ENCODE results near the gene NLK. TPM values are rescaled to one million over a fixed set of nuclear protein-coding genes. Genes with fewer than 3 reads are reported as not detected.
"Not testable (repeated sequence)": the region's sequence is repeated elsewhere in the genome, so short reads cannot be mapped to it uniquely, and the experiment has no call there.

The NLK gene
- total RNA-seq, 1 experiment from 2014 or later = 28.0 TPM

- ATAC-seq (no peak), DNase-seq (ENCODE audit: low read depth, low spot score) (no peak)
- no TSS peak for BruUV-seq (replicated peaks)
- Histone ChIP-seq H3K4me3 (ENCODE audit: low read depth in 2 of 2, low read length in 2 of 2) (no peak overlapping the region), H3K9me3 (ENCODE audit: control insufficient read depth, insufficient read depth, low read depth, low read length) (no peaks in the 10 kb centered on the region), H3K27ac (ENCODE audit: low read length) (no peak overlapping the region), H3K4me1 (ENCODE audit: control insufficient read depth, insufficient read depth, low read length) (no peaks in the 10 kb centered on the region), H3K27me3 (ENCODE audit: control insufficient read depth, insufficient read depth, low read length) (no peaks in the 10 kb centered on the region), H3K36me3 (ENCODE audit: control insufficient read depth, insufficient read depth, low read length) (no peaks in the 10 kb centered on the region)
- TF ChIP-seq REST (IDR thresholded peaks at IDR 0.05; ENCODE audit: insufficient read depth in 1 of 2, low read depth in 2 of 2, low read length in 1 of 2) (no peak), POLR2AphosphoS5 (IDR thresholded peaks at IDR 0.05; ENCODE audit: low read depth, low read length) (no peak), TCF7L2 (IDR thresholded peaks at IDR 0.05; ENCODE audit: low read depth, low read length) (no peak), SIN3A (IDR thresholded peaks at IDR 0.05; ENCODE audit: borderline replicate concordance, insufficient read depth, low read depth, low read length) (no peak)
- TF ChIP-seq, protein P1, sequence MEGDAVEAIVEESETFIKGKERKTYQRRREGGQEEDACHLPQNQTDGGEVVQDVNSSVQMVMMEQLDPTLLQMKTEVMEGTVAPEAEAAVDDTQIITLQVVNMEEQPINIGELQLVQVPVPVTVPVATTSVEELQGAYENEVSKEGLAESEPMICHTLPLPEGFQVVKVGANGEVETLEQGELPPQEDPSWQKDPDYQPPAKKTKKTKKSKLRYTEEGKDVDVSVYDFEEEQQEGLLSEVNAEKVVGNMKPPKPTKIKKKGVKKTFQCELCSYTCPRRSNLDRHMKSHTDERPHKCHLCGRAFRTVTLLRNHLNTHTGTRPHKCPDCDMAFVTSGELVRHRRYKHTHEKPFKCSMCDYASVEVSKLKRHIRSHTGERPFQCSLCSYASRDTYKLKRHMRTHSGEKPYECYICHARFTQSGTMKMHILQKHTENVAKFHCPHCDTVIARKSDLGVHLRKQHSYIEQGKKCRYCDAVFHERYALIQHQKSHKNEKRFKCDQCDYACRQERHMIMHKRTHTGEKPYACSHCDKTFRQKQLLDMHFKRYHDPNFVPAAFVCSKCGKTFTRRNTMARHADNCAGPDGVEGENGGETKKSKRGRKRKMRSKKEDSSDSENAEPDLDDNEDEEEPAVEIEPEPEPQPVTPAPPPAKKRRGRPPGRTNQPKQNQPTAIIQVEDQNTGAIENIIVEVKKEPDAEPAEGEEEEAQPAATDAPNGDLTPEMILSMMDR (IDR thresholded peaks at IDR 0.05) = no peak
- CTCF ChIA-PET = no interaction called here
- intact Hi-C loops (cut with micrococcal nuclease; ENCODE audit: unreplicated experiment) = no loop called here
- in situ Hi-C loops (cut with HindIII; ENCODE audit: low pct_unique_long_range_greater_than_20kb, low sequenced_read_pairs) = no loop called here
- POLR2A ChIA-PET = no interaction called here
Observed at GRCh38 chr17:28242791-28243190, 200.3 kb downstream of the NLK start.

- H3K27ac ChIP-seq (ENCODE audit: low read length); BruUV-seq (replicated peaks); DNase-seq (ENCODE audit: low read depth, low spot score); H3K36me3 ChIP-seq (ENCODE audit: control insufficient read depth, insufficient read depth, low read length); intact Hi-C loops (cut with micrococcal nuclease; ENCODE audit: unreplicated experiment); POLR2A ChIA-PET; H3K27me3 ChIP-seq (ENCODE audit: control insufficient read depth, insufficient read depth, low read length); CTCF ChIA-PET; H3K4me1 ChIP-seq (ENCODE audit: control insufficient read depth, insufficient read depth, low read length); ATAC-seq; H3K9me3 ChIP-seq (ENCODE audit: control insufficient read depth, insufficient read depth, low read depth, low read length); in situ Hi-C loops (cut with HindIII; ENCODE audit: low pct_unique_long_range_greater_than_20kb, low sequenced_read_pairs); H3K4me3 ChIP-seq (ENCODE audit: low read depth in 2 of 2, low read length in 2 of 2): not testable (repeated sequence)
Observed at GRCh38 chr17:28243268-28243667, 200.8 kb downstream of the NLK start.

DNA sequence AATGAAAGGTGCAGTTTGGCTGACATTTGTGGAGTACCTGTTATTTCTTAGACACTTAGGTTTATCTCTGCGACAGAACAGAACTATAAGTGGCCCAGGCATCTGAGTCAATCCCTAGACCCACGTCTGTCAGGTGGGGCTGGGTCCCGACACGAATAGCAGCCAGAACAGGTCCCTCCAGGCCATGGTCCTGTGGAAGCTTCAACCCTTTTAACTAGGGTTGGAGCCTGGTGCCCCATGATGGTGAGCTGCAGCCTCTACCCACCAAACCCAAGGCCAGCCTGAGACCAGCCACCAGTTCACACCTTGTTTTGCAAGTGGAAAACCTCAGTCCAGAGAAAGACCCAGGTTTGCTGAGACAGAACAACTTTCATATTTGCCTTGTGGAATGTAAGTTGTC is 202.0 kb downstream of the NLK start:
- no peaks in the 10 kb centered on the region for H3K36me3 ChIP-seq (ENCODE audit: control insufficient read depth, insufficient read depth, low read length)
- no peaks in the 10 kb centered on the region for H3K4me1 ChIP-seq (ENCODE audit: control insufficient read depth, insufficient read depth, low read length)
- intact Hi-C loops (cut with micrococcal nuclease; ENCODE audit: unreplicated experiment) = no loop called here
- no peaks in the 10 kb centered on the region for H3K27me3 ChIP-seq (ENCODE audit: control insufficient read depth, insufficient read depth, low read length)
- POLR2A ChIA-PET = no interaction called here
- no peak overlapping the region for H3K4me3 ChIP-seq (ENCODE audit: low read depth in 2 of 2, low read length in 2 of 2)
- no peak for DNase-seq (ENCODE audit: low read depth, low spot score)
- in situ Hi-C loops (cut with HindIII; ENCODE audit: low pct_unique_long_range_greater_than_20kb, low sequenced_read_pairs) = no loop called here
- no peak for ATAC-seq
- CTCF ChIA-PET = interaction anchor here (1.0 kb wide), 1 partner anchor 11 kb away, joined by 5 read pairs; no protein-coding TSS in a partner anchor
- BruUV-seq (replicated peaks) = no TSS peak
- H3K27ac ChIP-seq (ENCODE audit: low read length) = no peak overlapping the region
- H3K9me3 ChIP-seq (ENCODE audit: control insufficient read depth, insufficient read depth, low read depth, low read length) = no peaks in the 10 kb centered on the region
- TF ChIP-seq REST (IDR thresholded peaks at IDR 0.05; ENCODE audit: insufficient read depth in 1 of 2, low read depth in 2 of 2, low read length in 1 of 2) (no peak), SIN3A (IDR thresholded peaks at IDR 0.05; ENCODE audit: borderline replicate concordance, insufficient read depth, low read depth, low read length) (no peak), TCF7L2 (IDR thresholded peaks at IDR 0.05; ENCODE audit: low read depth, low read length) (no peak), POLR2AphosphoS5 (IDR thresholded peaks at IDR 0.05; ENCODE audit: low read depth, low read length) (no peak)
- TF ChIP-seq, protein P1 (IDR thresholded peaks at IDR 0.05) = no peak
